CD4-positive, alpha-beta T cell (primary cell): ENCODE data around the gene CFB. TPM values are rescaled to one million over a fixed set of nuclear protein-coding genes. Genes with fewer than 3 reads are reported as not detected.

Experiments
- ATAC-seq: fragments of 200-7000 bp; cut with Tn5 transposase; one replicate; pipeline ENCODE4 v1.10.0; 2022; ENCODE audit warnings: mild to moderate bottlenecking; ENCODE audit not compliant: poor library complexity
- CTCF ChIA-PET: fragments of 350-600 bp; sonication (Branson Sonifier 250); formaldehyde crosslinking; loops from one replicate; lab custom pipeline; 2021; ENCODE audit warnings: antibody characterized with exemption, inconsistent platforms; lab: Charles Lee
- POLR2A ChIA-PET: fragments of 350-600 bp; sonication (Branson Sonifier 250); formaldehyde crosslinking; loops from one replicate; lab custom pipeline; 2021; ENCODE audit warnings: antibody characterized with exemption, inconsistent platforms; lab: Charles Lee
- DNase-seq, 14 experiments: peaks; one replicate each; pipeline ENCODE4 v3.0.0-alpha.2; 2013 to 2020; ENCODE audit warnings: mixed read lengths in 2 of 14
- H3K27ac ChIP-seq, 2 donors: one replicate each; pipeline versions ENCODE4 v1.5.1 to v1.7.0; 2013; ENCODE audit warnings: low read length in 2 of 2, low read depth in 1 of 2, mild to moderate bottlenecking in 1 of 2
- H3K27me3 ChIP-seq, 2 experiments: 1 replicate in 1 of 2; 2 replicates in 1 of 2; pipeline versions ENCODE4 v1.6.1 to v1.7.0; 2013; ENCODE audit warnings: low read length in 2 of 2, control low read depth in 1 of 2, mild to moderate bottlenecking in 1 of 2, moderate library complexity in 1 of 2; ENCODE audit not compliant: insufficient read depth in 2 of 2, control insufficient read depth in 1 of 2
- H3K36me3 ChIP-seq: one replicate; pipeline ENCODE4 v1.6.1; 2013; ENCODE audit warnings: low read length, control low read depth; ENCODE audit not compliant: insufficient read depth
- H3K4me1 ChIP-seq: one replicate; pipeline ENCODE4 v1.6.1; 2013; ENCODE audit warnings: low read length, control low read depth; ENCODE audit not compliant: insufficient read depth
- H3K4me3 ChIP-seq: one replicate; pipeline ENCODE4 v1.5.1; 2013; ENCODE audit warnings: mild to moderate bottlenecking, low read length, moderate library complexity
- H3K9me3 ChIP-seq, 2 experiments: 1 replicate in 1 of 2; 2 replicates in 1 of 2; pipeline versions ENCODE4 v1.6.1 to v1.7.0; 2013; ENCODE audit warnings: low read length in 2 of 2, mild to moderate bottlenecking in 2 of 2, control low read depth in 1 of 2, moderate library complexity in 1 of 2; ENCODE audit not compliant: control insufficient read depth in 1 of 2, insufficient read depth in 1 of 2
- H3K27ac Mint-ChIP-seq: one replicate; pipeline ENCODE4 v1.8.0; 2020; ENCODE audit warnings: mixed read lengths
- H3K27me3 Mint-ChIP-seq: one replicate; pipeline ENCODE4 v1.8.0; 2021; ENCODE audit warnings: mixed read lengths
- H3K36me3 Mint-ChIP-seq: one replicate; pipeline ENCODE4 v1.8.0; 2021; ENCODE audit warnings: low read depth, mixed read lengths
- H3K4me1 Mint-ChIP-seq: one replicate; pipeline ENCODE4 v1.8.0; 2021; ENCODE audit warnings: low read depth, mixed read lengths
- H3K4me3 Mint-ChIP-seq: one replicate; pipeline ENCODE4 v1.8.0; 2020; ENCODE audit warnings: mild to moderate bottlenecking, mixed read lengths
- H3K9me3 Mint-ChIP-seq: one replicate; pipeline ENCODE4 v1.8.0; 2020; ENCODE audit warnings: mixed read lengths
- intact Hi-C, 2 experiments: fragments of 100-400 bp; cut with DNase I in 1 of 2; cut with micrococcal nuclease in 1 of 2; formaldehyde crosslinking; loops; one replicate each; pipeline versions ENCODE4 v1.15.1 to v1.9.0; 2023 to 2025; cut with DNase I, micrococcal nuclease
- total RNA-seq, 174 experiments: library from RNA in 2 of 174; stranded (reverse) in 2 of 174; gene quantifications; one replicate each; pipeline ENCODE4 v1.2.3 and lab custom pipeline; 2021 to 2026
- TF ChIP-seq, protein P1 (sequence below): fragments of 200-600 bp; IDR thresholded peaks from one replicate; pipeline ENCODE4 v1.8.0; 2022; ENCODE audit warnings: antibody characterized with exemption, mild to moderate bottlenecking

CFB gene
- total RNA-seq, 2 experiments from 2014 or later: 1.5 to 2.2 TPM

DNA sequence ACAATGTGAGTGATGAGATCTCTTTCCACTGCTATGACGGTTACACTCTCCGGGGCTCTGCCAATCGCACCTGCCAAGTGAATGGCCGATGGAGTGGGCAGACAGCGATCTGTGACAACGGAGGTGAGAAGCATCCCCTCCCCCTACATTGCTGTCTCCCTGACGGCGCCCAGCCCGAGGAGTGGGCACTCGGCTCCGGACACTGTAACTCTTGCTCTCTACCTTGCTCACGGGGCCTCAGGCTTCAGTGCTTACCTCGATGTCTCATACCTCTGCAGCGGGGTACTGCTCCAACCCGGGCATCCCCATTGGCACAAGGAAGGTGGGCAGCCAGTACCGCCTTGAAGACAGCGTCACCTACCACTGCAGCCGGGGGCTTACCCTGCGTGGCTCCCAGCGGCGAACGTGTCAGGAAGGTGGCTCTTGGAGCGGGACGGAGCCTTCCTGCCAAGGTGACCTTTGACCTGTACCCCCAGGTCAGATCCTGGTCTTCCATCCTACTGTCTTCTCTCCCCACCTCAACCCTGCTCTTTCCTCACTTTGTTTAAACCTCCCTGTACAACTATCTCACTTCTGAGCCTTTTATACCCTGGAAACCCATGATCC, 1.3 kb downstream of the CFB start:
- no peak overlapping the region for H3K27ac ChIP-seq
- TF ChIP-seq, protein P1, sequence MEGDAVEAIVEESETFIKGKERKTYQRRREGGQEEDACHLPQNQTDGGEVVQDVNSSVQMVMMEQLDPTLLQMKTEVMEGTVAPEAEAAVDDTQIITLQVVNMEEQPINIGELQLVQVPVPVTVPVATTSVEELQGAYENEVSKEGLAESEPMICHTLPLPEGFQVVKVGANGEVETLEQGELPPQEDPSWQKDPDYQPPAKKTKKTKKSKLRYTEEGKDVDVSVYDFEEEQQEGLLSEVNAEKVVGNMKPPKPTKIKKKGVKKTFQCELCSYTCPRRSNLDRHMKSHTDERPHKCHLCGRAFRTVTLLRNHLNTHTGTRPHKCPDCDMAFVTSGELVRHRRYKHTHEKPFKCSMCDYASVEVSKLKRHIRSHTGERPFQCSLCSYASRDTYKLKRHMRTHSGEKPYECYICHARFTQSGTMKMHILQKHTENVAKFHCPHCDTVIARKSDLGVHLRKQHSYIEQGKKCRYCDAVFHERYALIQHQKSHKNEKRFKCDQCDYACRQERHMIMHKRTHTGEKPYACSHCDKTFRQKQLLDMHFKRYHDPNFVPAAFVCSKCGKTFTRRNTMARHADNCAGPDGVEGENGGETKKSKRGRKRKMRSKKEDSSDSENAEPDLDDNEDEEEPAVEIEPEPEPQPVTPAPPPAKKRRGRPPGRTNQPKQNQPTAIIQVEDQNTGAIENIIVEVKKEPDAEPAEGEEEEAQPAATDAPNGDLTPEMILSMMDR: no peak
- peaks cover 8% of the 10 kb centered on the region for H3K36me3 Mint-ChIP-seq
- H3K27me3 ChIP-seq: peaks cover 4 to 14% of the 10 kb centered on the region in 2 experiments
- H3K4me3 Mint-ChIP-seq: no peak overlapping the region
- DNase-seq: no peak
- no peak overlapping the region for H3K27ac Mint-ChIP-seq
- H3K9me3 ChIP-seq: no peaks in the 10 kb centered on the region
- CTCF ChIA-PET: no interaction called here
- ATAC-seq: no peak
- H3K9me3 Mint-ChIP-seq: no peaks in the 10 kb centered on the region
- H3K4me3 ChIP-seq: no peak overlapping the region
- POLR2A ChIA-PET: no interaction called here
- H3K36me3 ChIP-seq: peaks cover 11% of the 10 kb centered on the region
- intact Hi-C loops: no loop called here
- no peaks in the 10 kb centered on the region for H3K4me1 ChIP-seq
- no peaks in the 10 kb centered on the region for H3K4me1 Mint-ChIP-seq
- H3K27me3 Mint-ChIP-seq: peaks cover 11% of the 10 kb centered on the region

- TF ChIP-seq, protein P1: no peak
- peaks cover 4% of the 10 kb centered on the region for H3K27me3 Mint-ChIP-seq
- intact Hi-C loops: no loop called here
- ChIA-PET POLR2A (no interaction called here), CTCF (no interaction called here)
- no peak overlapping the region for H3K27ac Mint-ChIP-seq
- no peaks in the 10 kb centered on the region for H3K9me3 ChIP-seq
- no peak overlapping the region for H3K4me3 ChIP-seq
- no peaks in the 10 kb centered on the region for H3K4me1 ChIP-seq
- peaks cover 14% of the 10 kb centered on the region for H3K36me3 ChIP-seq
- H3K9me3 Mint-ChIP-seq: no peaks in the 10 kb centered on the region
- no peaks in the 10 kb centered on the region for H3K4me1 Mint-ChIP-seq
- ATAC-seq: no peak
- H3K27ac ChIP-seq: no peak overlapping the region
- H3K4me3 Mint-ChIP-seq: no peak overlapping the region
- peaks cover 15% of the 10 kb centered on the region for H3K36me3 Mint-ChIP-seq
- peaks cover 0 to 14% of the 10 kb centered on the region in 2 experiments for H3K27me3 ChIP-seq
- no peak for DNase-seq
Observed at GRCh38 chr6:31947864-31948263, 2.0 kb downstream of the CFB start.

DNA sequence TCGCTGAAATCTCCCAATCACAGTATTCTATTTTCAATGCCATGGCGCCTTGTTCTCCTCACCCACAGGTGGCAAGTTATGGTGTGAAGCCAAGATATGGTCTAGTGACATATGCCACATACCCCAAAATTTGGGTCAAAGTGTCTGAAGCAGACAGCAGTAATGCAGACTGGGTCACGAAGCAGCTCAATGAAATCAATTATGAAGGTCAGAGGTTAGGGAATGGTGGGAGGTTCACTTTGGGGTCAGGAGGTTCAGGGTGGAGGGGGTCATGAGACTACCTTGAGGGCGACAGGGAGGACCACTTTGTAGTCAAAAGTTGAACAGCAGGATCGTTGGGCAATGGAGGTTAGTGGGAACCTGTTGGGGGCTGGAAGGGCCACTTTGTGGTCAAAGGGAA, 2.4 kb downstream of the CFB start:
- CTCF ChIA-PET: no interaction called here

More for the DNA sequence above, 2.4 kb downstream of the CFB start:
- H3K27me3 Mint-ChIP-seq: peaks cover 4% of the 10 kb centered on the region
- ATAC-seq (no peak), DNase-seq (no peak)
- H3K36me3 Mint-ChIP-seq: peaks cover 20% of the 10 kb centered on the region
- no peak overlapping the region for H3K27ac Mint-ChIP-seq
- Histone ChIP-seq H3K4me3 (no peak overlapping the region), H3K9me3 (no peaks in the 10 kb centered on the region), H3K27me3 (peaks cover 0 to 12% of the 10 kb centered on the region in 2 experiments), H3K27ac (no peak overlapping the region), H3K36me3 (peaks cover 18% of the 10 kb centered on the region), H3K4me1 (no peaks in the 10 kb centered on the region)
- POLR2A ChIA-PET: no interaction called here
- intact Hi-C loops: no loop called here
- no peak overlapping the region for H3K4me3 Mint-ChIP-seq
- no peaks in the 10 kb centered on the region for H3K9me3 Mint-ChIP-seq
- H3K4me1 Mint-ChIP-seq: no peaks in the 10 kb centered on the region
- TF ChIP-seq, protein P1: no peak
